ENCODE data around the gene CALHM5.
A peak's percentile ranks its signal among the peaks of the same experiment; 100 is the strongest.

CALHM5 gene

GRCh38 chr6:116550796-116551195 is 39.4 kb downstream of the CALHM5 start:
- no peak for DNase-seq (ENCODE audit: low read depth)

GRCh38 chr6:116553451-116553850 is 42.0 kb downstream of the CALHM5 start, which contains the start of gene CALHM4:
Gene CALHM4, plus strand, starts transcription at chr6:116553751. Its CDS starts 43 bp downstream, at chr6:116553794.
- no peak for DNase-seq (ENCODE audit: low read depth)

- peak; percentile 90 for DNase-seq (ENCODE audit: low read depth)
These were observed 44.6 kb downstream of the CALHM5 start for GRCh38 chr6:116556065-116556464.

- no peak for DNase-seq (ENCODE audit: low read depth)
These were observed 45.5 kb downstream of the CALHM5 start for GRCh38 chr6:116556814-116557415.

GRCh38 chr6:116557893-116558292 is 46.5 kb downstream of the CALHM5 start:
- peak; percentile 99 for DNase-seq (ENCODE audit: low read depth)

DNA sequence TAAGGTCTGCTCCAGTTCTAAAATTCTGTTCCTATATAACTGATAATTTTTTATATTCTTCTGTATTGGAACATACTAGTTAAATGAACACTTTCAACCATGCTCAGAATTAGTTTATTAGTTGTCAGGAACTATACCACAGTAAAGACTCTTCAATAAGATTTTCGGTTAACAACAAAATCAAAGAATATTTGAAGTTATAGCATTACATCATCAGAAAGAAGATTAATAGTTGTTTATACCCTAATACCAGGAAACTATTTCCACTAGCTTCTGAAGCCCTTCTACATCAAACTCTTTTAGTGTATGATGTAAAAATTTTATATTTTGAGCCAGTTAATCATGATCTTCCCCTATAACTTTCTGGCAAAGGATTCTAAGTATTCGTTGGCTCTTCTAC is 48.7 kb downstream of the CALHM5 start:
- DNase-seq (ENCODE audit: low read depth), result no peak

DNA sequence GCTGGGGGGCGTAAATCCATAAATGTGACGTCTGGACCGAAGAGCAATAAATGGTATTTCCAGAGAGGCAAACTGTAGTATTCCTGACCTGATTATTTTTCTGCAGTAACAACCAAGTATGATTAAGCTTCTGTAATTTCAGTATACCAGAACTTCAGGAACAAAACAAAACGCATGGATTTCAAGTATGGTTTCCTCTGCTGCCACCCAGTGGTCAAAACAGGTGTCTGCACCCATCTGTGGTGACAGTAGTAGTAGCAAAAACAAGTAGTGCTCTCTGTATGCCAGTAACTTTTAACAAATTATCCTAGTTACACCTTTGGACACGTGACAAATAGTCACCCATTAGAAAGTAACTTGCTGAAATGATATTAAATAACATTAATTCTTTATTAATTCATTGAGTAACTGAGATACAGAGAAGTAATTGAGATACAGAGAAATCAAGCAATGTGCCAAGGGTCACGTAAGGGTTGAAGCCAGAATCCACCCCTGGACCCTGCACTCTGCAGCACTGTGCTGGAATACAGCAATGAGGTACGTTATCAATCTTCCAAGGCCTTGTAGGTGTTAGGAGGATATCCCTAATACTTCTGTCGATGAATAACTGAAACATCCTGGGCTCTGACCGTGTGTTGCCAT is 50.1 kb downstream of the CALHM5 start:
- DNase-seq (ENCODE audit: low read depth), result peak; percentile 79

DNA sequence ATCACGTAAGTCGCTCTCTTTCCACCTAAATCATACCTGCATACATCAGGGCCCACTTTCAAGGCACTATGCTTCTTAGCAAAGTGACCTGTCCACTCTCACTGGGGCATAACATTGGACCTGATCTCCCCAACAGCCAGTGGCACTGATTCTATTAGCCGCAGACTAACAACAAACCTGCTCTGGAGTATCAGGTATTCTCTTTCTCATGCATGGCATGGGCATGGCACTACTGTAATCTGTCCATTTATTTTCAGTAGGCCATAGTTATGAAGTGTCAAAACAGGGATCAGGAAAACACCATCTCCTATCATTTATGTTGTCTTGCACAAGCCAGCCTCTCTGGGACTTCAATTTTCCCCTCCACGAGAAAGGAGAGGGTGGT is 50.6 kb downstream of the CALHM5 start:
- DNase-seq (ENCODE audit: low read depth), result no peak

GRCh38 chr6:116562614-116563013 is 51.2 kb downstream of the CALHM5 start:
- DNase-seq (ENCODE audit: low read depth), result no peak

DNA sequence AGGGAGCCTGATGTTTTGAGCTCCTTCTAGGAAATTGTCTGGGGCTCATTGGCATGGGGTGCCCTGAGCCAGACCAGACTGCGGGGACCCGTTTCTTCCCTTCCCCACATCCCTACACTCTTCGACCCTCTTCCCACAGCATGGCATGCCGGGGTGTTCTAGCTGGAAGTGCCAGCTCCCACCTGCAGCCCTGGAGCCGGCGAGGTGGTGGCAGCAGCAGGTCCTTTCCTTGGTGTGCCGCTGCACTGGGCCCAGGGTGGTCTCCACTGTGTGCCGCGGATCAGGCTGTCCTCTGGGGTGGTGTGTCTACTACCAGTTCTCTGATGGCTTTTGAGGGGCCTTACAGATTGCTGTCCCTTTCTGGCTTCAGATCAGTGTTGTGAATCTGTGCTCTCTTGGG is 52.4 kb downstream of the CALHM5 start:
- DNase-seq (ENCODE audit: low read depth), result no peak

DNA sequence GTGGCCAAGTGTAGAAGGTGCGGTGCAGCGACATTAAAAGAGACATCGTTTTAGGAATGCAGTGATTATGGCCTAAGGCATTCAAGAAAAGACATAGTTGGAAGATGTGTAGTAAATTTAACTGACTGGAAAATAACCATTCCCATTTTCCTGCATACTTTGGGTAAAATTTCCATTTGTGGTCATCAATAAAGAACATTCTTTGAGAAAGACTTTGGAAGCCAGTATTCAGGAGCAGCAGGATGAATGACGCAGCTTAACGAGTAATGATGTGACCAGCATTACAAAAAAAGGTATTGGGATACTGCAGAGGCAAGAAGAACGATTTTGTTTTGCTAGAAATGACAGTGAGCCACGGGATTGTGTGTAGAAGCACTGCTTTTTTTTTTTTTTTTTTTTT is 52.9 kb downstream of the CALHM5 start:
- peak; percentile 64 for DNase-seq (ENCODE audit: low read depth)

DNA sequence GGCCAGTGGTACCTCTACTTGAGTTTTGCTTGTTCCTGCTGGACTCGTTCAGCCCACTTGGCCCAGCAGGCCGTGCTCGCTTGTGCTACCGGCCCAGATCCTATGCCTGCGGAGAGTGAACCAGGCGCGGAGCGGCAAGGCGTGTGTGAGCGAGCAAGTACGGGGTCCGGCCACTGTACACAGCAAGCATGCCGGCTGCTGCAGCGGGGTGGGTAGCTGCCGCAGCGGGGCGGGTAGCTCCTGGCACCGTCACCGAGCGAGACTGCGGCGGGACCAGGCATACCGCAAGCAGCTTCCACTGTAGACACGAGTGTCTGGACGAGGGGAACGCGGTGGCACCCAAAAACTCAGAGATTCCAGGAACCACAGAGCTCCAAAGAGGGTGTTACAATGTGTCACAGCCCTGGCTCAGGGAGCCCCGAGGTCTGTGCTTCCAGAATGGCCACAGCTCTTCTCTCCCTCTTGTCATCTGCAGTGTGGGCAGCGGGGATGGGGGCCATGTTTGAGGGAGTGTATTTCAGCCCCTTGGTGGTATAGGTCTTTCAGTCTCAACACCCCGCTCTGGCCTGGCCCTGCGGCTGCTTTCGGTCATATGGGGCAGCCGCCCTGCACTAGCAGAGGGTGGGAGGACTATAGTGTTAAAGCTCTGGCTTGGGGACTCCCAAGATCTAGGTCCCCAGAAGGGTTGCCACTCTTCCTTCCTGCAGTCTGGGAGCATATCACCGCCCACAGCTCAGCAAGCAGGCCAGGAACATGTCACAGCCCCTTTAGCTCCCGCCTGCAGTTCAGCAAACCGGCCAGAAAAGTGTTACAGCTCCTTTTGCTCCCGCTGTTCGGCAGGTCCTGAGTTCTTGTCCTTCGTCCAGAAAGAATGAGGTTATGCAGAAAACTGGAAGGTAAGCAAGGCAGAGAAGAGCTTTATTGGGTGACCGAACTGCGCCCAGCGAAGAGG is 53.8 kb downstream of the CALHM5 start:
- peak; percentile 43 for DNase-seq (ENCODE audit: low read depth)

- DNase-seq (ENCODE audit: low read depth), result no peak
These were observed 56.7 kb downstream of the CALHM5 start for GRCh38 chr6:116568111-116568510.

DNA sequence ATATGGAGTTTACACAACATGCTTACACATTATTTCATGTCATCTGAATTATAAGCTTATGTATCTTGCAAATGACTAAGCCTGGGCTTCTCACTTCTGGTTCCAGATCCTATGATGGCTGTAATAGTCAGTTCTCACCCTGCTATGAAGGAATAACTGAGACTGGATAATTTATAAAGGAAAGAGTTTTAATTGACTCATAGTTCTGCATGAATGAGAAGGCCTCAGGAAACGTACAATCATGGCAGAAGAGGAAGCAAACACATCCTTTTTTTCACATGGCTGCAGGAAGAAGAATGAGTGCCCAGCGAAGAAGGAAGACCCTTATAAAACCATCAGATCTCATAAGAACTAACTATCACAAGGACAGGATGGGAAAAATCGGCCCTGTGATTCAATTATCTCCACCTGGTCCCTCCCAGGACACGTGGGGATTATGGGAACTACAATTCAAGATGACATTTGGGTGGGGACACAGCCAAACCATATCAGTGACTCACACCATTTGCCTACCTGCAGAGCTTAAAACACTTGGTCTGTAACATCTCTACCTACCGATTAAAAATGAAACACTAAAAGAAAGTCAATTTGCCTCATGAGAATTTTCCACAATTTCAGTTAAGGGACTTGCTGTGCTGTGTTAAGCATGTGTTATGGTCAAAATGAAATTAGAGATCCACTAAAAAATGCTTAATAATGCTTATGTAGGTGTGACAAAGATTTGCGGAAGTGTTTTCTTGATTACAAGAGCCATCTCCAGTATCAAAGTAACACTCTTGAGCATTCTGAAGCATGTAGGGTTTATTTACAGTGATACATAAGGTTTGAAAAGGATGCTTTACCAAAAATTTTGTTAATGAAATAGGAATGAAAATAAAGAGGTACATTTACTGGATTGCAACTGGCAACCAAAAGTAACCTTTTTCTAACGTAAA is 57.6 kb downstream of the CALHM5 start:
- no peak for DNase-seq (ENCODE audit: low read depth)

- peak; percentile 99 for DNase-seq (ENCODE audit: low read depth)
These were observed 59.6 kb downstream of the CALHM5 start, which contains the start of gene RWDD1 for GRCh38 chr6:116570856-116571682. Gene RWDD1, plus strand, starts transcription at chr6:116571504. Its CDS starts 79 bp downstream, at chr6:116571583.

GRCh38 chr6:116571683-116572000 is 60.2 kb downstream of the CALHM5 start:
- DNase-seq (ENCODE audit: low read depth), result no peak

- DNase-seq (ENCODE audit: low read depth), result peak; percentile 61
These were observed 60.7 kb downstream of the CALHM5 start for GRCh38 chr6:116572162-116572561.
